Activated T-helper 2 cell treated with anti-CD3 and anti-CD28 coated beads, Interferon-gamma antibody, Interleukin-2, Interleukin-4, amounts not matched to agents 10 μg/mL and 5 μg/mL and 100 μg/mL, durations not matched to agents 14 hours and 24 hours and 36 hours (primary cell): ENCODE measurements around the gene TP63. TPM values are rescaled to one million over a fixed set of nuclear protein-coding genes. Genes with fewer than 3 reads are reported as not detected.

Experiments
- DNase-seq: peaks from one replicate; pipeline ENCODE4 v3.0.0; 2021; ENCODE audit warnings: low spot score
- H3K27ac Mint-ChIP-seq: one replicate; pipeline ENCODE4 v1.8.0; 2021; ENCODE audit warnings: mixed read lengths
- H3K27me3 Mint-ChIP-seq: one replicate; pipeline ENCODE4 v1.8.0; 2021; ENCODE audit warnings: low read depth, mixed read lengths
- H3K36me3 Mint-ChIP-seq: one replicate; pipeline ENCODE4 v1.8.0; 2021; ENCODE audit warnings: low read depth, mixed read lengths
- H3K4me1 Mint-ChIP-seq: one replicate; pipeline ENCODE4 v1.8.0; 2021; ENCODE audit warnings: low read depth, mixed read lengths
- H3K4me3 Mint-ChIP-seq: one replicate; pipeline ENCODE4 v1.8.0; 2021; ENCODE audit warnings: low read depth, mild to moderate bottlenecking, moderate library complexity, mixed read lengths
- H3K9me3 Mint-ChIP-seq: one replicate; pipeline ENCODE4 v1.8.0; 2021; ENCODE audit warnings: mixed read lengths
- intact Hi-C: fragments of 100-400 bp; cut with micrococcal nuclease; formaldehyde crosslinking; loops from one replicate; pipeline ENCODE4 v1.15.1; 2023
- total RNA-seq: library from RNA; stranded (reverse); gene quantifications from 2 replicates; pipeline ENCODE4 v1.2.3, GENCODE V29; 2022

Gene TP63
- total RNA-seq, 1 donor from 2014 or later: 5.6 TPM

- H3K9me3 Mint-ChIP-seq: no peaks in the 10 kb centered on the region
- intact Hi-C loops: loop anchor here (10.0 kb wide), 1 partner anchor 77 kb away; no protein-coding TSS in a partner anchor
- no peak overlapping the region for H3K4me3 Mint-ChIP-seq
- peaks cover 4% of the 10 kb centered on the region for H3K4me1 Mint-ChIP-seq
- DNase-seq: no peak
- no peaks in the 10 kb centered on the region for H3K27me3 Mint-ChIP-seq
- H3K27ac Mint-ChIP-seq: no peak overlapping the region
- no peaks in the 10 kb centered on the region for H3K36me3 Mint-ChIP-seq
Observed at GRCh38 chr3:189921770-189922169, 290.6 kb downstream of the TP63 start.

DNA sequence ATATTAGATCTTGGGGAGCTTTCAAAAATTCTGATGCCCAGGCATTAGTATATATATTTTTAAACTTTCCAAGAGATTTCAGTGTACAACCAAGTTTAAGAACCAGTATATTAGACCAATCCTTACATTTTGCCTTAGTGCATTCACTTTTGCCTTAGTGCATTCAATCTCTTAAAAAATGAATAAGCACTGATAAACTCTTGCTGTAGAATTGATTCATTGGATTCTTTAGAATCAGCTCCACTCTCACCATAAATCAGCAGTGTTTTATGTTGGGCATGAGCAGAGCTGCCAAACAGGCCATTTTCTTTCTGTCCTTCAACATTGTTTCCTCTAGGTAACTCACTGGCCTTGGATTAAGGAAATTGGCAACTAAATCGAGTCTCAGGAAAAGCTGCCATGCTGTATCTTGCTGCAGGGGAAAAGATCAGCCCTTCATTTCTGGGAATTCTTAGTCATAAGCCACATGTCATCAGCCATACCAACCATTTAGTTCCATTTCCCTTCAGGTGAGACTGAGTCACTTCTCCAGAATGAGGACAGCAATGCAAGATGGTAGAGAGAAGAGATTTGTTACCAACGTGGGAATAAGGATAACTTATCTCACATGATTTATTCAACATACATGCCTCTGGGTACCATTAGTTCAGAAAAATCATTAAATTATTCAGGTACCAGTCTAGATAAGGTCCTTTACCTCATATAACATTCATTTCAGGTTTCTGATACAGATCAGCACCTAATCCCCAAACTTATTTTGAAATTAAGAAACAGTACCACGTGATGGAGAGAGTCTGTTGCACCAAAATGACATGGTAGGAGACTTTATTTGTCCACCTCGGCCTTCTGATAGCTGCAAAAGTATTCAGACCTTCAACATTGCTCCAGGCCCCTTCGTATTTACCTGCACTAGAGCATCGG, 297.0 kb downstream of the TP63 start:
- Mint-ChIP-seq H3K36me3 (no peaks in the 10 kb centered on the region), H3K27ac (peak overlapping the region; percentile 65), H3K9me3 (peaks cover 13% of the 10 kb centered on the region), H3K27me3 (no peaks in the 10 kb centered on the region), H3K4me1 (peaks cover 14% of the 10 kb centered on the region), H3K4me3 (no peak overlapping the region)
- intact Hi-C loops: loop anchor here (2.0 to 10.0 kb wide), 2 partner anchors 83 to 691 kb away; no protein-coding TSS in a partner anchor
- DNase-seq: no peak

DNA sequence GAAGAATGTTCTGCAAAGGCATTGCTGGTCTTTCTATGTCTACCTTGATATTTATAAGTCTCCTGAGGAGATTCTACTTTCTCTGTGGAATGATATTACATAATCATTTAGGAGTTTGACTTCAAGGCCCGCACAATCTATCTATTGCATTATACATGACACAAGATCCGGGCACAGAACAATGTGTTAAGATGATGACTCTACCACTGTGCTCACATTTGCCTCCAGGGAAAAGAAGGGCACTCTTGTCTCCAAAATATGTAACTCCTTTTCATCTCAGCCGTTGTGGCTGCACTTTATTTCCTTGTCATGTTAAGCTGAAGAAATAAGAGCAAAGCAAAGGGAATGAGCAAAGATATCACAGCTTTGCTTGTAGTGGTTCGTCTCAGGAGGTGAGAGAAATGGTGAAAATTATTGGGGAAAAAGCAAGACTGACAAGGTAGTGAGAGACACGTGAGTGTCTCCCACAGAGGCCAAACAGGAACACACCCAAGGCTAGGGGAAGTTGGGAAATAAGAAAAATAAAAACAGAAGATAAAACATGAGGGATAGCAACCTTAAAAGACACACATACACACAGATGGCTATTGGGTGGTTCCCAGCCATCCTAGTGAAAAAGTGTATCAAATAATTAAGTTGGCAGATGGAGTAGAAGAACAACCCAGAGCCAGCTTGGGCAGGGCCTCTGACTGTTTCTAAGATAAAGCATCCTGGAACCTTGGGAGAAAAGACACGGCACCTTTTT, 305.2 kb downstream of the TP63 start:
- Mint-ChIP-seq H3K36me3 (no peaks in the 10 kb centered on the region), H3K4me1 (no peaks in the 10 kb centered on the region), H3K27ac (no peak overlapping the region), H3K4me3 (no peak overlapping the region), H3K9me3 (peaks cover 5% of the 10 kb centered on the region), H3K27me3 (no peaks in the 10 kb centered on the region)
- DNase-seq: no peak
- intact Hi-C loops: no loop called here

- Mint-ChIP-seq H3K4me3 (no peak overlapping the region), H3K27ac (no peak overlapping the region), H3K9me3 (peaks cover 5% of the 10 kb centered on the region), H3K4me1 (peaks cover 5% of the 10 kb centered on the region), H3K36me3 (no peaks in the 10 kb centered on the region), H3K27me3 (no peaks in the 10 kb centered on the region)
- DNase-seq: no peak
- intact Hi-C loops: no loop called here
Observed at GRCh38 chr3:189937302-189938127, 306.3 kb downstream of the TP63 start.

DNA sequence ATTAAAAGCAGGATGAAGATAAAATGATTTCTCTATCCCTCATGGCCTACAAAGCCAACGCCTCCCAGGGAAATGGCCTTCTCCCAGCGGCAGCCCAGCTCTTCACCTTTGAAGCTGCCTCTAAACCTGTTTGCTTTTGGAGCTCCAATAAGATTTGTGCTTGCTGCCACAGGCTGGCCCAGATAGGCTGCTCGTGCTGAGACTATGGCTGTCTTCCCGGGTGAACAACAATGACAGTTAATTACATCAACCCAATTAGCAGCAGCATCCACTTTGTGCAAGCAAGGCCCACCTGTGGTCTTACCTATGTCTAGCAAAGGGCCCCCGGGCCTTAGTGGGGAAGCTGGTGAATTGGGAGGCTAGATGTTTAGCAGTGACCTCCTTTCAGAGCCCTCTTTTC, 309.9 kb downstream of the TP63 start:
- intact Hi-C loops: loop anchor here (10.0 kb wide), 4 partner anchors 256 to 406 kb away; no protein-coding TSS in a partner anchor
- H3K4me1 Mint-ChIP-seq: peaks cover 12% of the 10 kb centered on the region
- DNase-seq: no peak
- no peaks in the 10 kb centered on the region for H3K9me3 Mint-ChIP-seq
- H3K36me3 Mint-ChIP-seq: no peaks in the 10 kb centered on the region
- no peaks in the 10 kb centered on the region for H3K27me3 Mint-ChIP-seq
- H3K4me3 Mint-ChIP-seq: no peak overlapping the region
- no peak overlapping the region for H3K27ac Mint-ChIP-seq

DNA sequence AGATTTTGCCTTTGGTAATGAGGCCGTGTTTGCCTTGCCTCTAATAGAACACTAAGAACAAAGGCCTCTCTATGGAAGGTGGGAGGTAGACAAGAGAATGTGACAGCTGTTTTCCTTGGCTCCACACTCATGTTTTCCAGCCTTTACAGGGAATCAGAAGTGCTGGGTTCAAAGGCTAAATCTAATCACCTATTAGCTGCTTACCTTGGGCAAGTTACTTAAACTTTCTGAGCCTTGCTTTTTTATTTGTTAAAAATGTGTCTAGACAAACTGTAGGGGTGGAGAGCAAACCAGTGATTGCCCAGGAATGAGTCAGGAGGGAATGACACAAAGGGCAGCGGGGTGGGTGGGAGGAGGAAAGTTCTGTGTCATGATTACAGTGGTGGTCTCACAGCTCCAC, 310.5 kb downstream of the TP63 start:
- no peak overlapping the region for H3K27ac Mint-ChIP-seq
- no peaks in the 10 kb centered on the region for H3K36me3 Mint-ChIP-seq
- H3K4me1 Mint-ChIP-seq: peaks cover 13% of the 10 kb centered on the region
- intact Hi-C loops: loop anchor here (10.0 kb wide), 4 partner anchors 257 to 407 kb away; no protein-coding TSS in a partner anchor
- H3K4me3 Mint-ChIP-seq: no peak overlapping the region
- DNase-seq: no peak
- no peaks in the 10 kb centered on the region for H3K27me3 Mint-ChIP-seq
- no peaks in the 10 kb centered on the region for H3K9me3 Mint-ChIP-seq

DNA sequence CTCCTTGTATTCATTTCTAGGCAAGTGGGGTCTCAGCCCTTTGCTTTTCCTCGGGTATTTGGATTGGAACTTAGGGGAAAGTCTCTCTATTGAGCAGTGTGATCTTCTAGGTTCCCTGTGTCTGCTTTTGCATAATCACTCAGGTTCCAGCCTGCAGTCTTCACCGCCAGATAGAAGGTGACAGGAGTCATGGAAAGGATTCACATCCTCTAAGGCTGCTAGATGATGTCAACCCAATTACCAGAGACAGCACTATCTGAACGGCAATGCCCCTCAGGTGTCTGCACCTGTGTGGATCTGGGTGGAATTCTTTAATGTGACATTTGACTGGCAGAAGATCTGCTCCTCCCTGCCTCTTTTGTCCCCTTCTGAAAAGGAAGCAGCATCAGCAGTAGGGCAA, 311.8 kb downstream of the TP63 start:
- no peak for DNase-seq
- no peak overlapping the region for H3K27ac Mint-ChIP-seq
- H3K27me3 Mint-ChIP-seq: no peaks in the 10 kb centered on the region
- no peaks in the 10 kb centered on the region for H3K36me3 Mint-ChIP-seq
- H3K9me3 Mint-ChIP-seq: no peaks in the 10 kb centered on the region
- intact Hi-C loops: loop anchor here (10.0 kb wide), 4 partner anchors 258 to 408 kb away; no protein-coding TSS in a partner anchor
- no peak overlapping the region for H3K4me3 Mint-ChIP-seq
- peaks cover 19% of the 10 kb centered on the region for H3K4me1 Mint-ChIP-seq

- Mint-ChIP-seq H3K9me3 (no peaks in the 10 kb centered on the region), H3K4me3 (no peak overlapping the region), H3K4me1 (peaks cover 23% of the 10 kb centered on the region), H3K27ac (no peak overlapping the region), H3K27me3 (no peaks in the 10 kb centered on the region), H3K36me3 (no peaks in the 10 kb centered on the region)
- DNase-seq: no peak
- intact Hi-C loops: loop anchor here (5.0 to 10.0 kb wide), 6 partner anchors 167 to 622 kb away; no protein-coding TSS in a partner anchor
Observed at GRCh38 chr3:189944285-189945145, 313.3 kb downstream of the TP63 start.

DNA sequence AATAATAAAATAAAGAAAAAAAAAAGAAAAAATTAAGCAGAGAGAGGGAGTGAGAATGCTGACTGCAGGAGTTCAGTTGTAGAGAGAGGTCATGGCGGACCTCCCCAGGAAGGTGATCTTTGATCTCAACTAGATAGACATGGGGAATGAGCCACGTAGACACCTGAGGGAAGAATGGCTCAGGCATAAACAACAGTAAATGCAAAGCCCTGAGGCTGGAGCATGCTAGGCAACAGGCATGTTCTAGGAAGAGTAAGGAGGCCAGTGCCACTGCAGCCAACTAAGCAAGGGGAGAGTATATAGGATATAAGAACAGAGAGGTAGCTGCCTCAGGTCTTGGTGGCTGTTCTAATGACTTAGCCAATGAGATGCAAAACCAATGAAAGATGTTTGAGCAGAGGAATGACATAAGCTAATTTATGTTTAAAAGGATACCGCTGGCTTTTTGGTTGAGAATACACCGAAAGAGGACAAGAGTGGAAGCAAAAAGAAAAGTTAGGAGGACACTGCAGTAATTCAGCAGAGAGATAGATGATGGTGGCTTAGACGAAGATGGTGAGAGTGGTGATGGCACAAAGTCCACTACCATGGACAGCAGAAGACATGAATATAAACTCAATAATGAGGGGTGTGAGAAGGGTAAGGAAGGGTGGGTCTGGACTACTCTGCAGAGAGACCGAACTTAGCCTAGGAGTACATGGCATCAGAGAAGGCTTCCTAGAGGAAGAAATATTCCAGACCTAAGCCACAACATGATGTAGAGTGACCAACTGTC, 314.9 kb downstream of the TP63 start:
- peaks cover 23% of the 10 kb centered on the region for H3K4me1 Mint-ChIP-seq
- no peaks in the 10 kb centered on the region for H3K36me3 Mint-ChIP-seq
- intact Hi-C loops: loop anchor here (5.0 to 10.0 kb wide), 6 partner anchors 169 to 624 kb away; no protein-coding TSS in a partner anchor
- no peaks in the 10 kb centered on the region for H3K27me3 Mint-ChIP-seq
- H3K4me3 Mint-ChIP-seq: no peak overlapping the region
- no peaks in the 10 kb centered on the region for H3K9me3 Mint-ChIP-seq
- H3K27ac Mint-ChIP-seq: no peak overlapping the region
- no peak for DNase-seq
